GM18520 (cell line): ENCODE results near the gene ACSM2A.
"Not testable (repeated sequence)": the region's sequence is repeated elsewhere in the genome, so short reads cannot be mapped to it uniquely, and the experiment has no call there.

Experiments used
- ATAC-seq: cut with Tn5 transposase; IDR thresholded peaks from one replicate; pipeline ENCODE4 v1.9.1; 2021; ENCODE audit not compliant: unreplicated experiment

Gene ACSM2A

GRCh38 chr16:20453633-20454032, 2.3 kb downstream of the ACSM2A start:
- not testable (repeated sequence) for ATAC-seq

GRCh38 chr16:20459227-20459626, 7.9 kb downstream of the ACSM2A start:
- not testable (repeated sequence) for ATAC-seq

GRCh38 chr16:20460313-20460712, 9.0 kb downstream of the ACSM2A start:
- not testable (repeated sequence) for ATAC-seq

- not testable (repeated sequence) for ATAC-seq
These were observed 17.6 kb downstream of the ACSM2A start for GRCh38 chr16:20468954-20469353.

GRCh38 chr16:20469930-20470329, 18.6 kb downstream of the ACSM2A start:
- not testable (repeated sequence) for ATAC-seq

GRCh38 chr16:20470732-20471131, 19.4 kb downstream of the ACSM2A start:
- ATAC-seq: not testable (repeated sequence)

GRCh38 chr16:20477188-20477744, 25.9 kb downstream of the ACSM2A start:
- not testable (repeated sequence) for ATAC-seq

- ATAC-seq: not testable (repeated sequence)
These were observed 32.7 kb downstream of the ACSM2A start for GRCh38 chr16:20483989-20484388.

- no peak for ATAC-seq
These were observed 33.4 kb downstream of the ACSM2A start for GRCh38 chr16:20484726-20485125.

- no peak for ATAC-seq
These were observed 34.1 kb downstream of the ACSM2A start for GRCh38 chr16:20485408-20485807.

GRCh38 chr16:20490994-20491393, 39.7 kb downstream of the ACSM2A start:
- ATAC-seq: not testable (repeated sequence)

GRCh38 chr16:20491448-20491847, 40.1 kb downstream of the ACSM2A start:
- not testable (repeated sequence) for ATAC-seq

- ATAC-seq: no peak
These were observed 53.1 kb downstream of the ACSM2A start for GRCh38 chr16:20504418-20504817.

GRCh38 chr16:20507280-20507679, 56.0 kb downstream of the ACSM2A start:
- ATAC-seq: no peak

- no peak for ATAC-seq
These were observed 59.0 kb downstream of the ACSM2A start for GRCh38 chr16:20510323-20510722.

- ATAC-seq: no peak
These were observed 64.4 kb downstream of the ACSM2A start for GRCh38 chr16:20515688-20516090.

- no peak for ATAC-seq
These were observed 65.8 kb downstream of the ACSM2A start for GRCh38 chr16:20517149-20517548.

GRCh38 chr16:20519231-20519630, 67.9 kb downstream of the ACSM2A start:
- no peak for ATAC-seq

GRCh38 chr16:20520103-20520502, 68.8 kb downstream of the ACSM2A start:
- no peak for ATAC-seq

GRCh38 chr16:20531795-20532194, 80.5 kb downstream of the ACSM2A start:
- ATAC-seq: not testable (repeated sequence)

- not testable (repeated sequence) for ATAC-seq
These were observed 81.0 kb downstream of the ACSM2A start for GRCh38 chr16:20532284-20532792.

- ATAC-seq: not testable (repeated sequence)
These were observed 85.3 kb downstream of the ACSM2A start for GRCh38 chr16:20536669-20537068.
